Neural crest cell (in vitro differentiated cells): Measurements from ENCODE around the gene TNFRSF1A. TPM values are rescaled to one million over a fixed set of nuclear protein-coding genes. Genes with fewer than 3 reads are reported as not detected.

Source experiments
- DNase-seq: peaks from one replicate; pipeline ENCODE4 v3.0.0; 2021; ENCODE audit warnings: low read depth, mixed read lengths, low spot score
- H3K27ac Mint-ChIP-seq: one replicate; pipeline ENCODE4 v1.8.0; 2021; ENCODE audit warnings: mild to moderate bottlenecking, mixed read lengths; ENCODE audit not compliant: unreplicated experiment
- H3K27me3 Mint-ChIP-seq: 2 replicates; pipeline ENCODE4 v1.8.0; 2021; ENCODE audit warnings: low read depth, mild to moderate bottlenecking, mixed read lengths
- H3K36me3 Mint-ChIP-seq: 2 replicates; pipeline ENCODE4 v1.8.0; 2021; ENCODE audit warnings: low read depth, mild to moderate bottlenecking, mixed read lengths
- H3K4me1 Mint-ChIP-seq: 2 replicates; pipeline ENCODE4 v1.8.0; 2021; ENCODE audit warnings: mixed read lengths
- H3K4me3 Mint-ChIP-seq: one replicate; pipeline ENCODE4 v1.8.0; 2021; ENCODE audit warnings: mild to moderate bottlenecking, mixed read lengths
- H3K9me3 Mint-ChIP-seq: 2 replicates; pipeline ENCODE4 v1.8.0; 2021; ENCODE audit warnings: mixed read lengths
- total RNA-seq: library from RNA; stranded (reverse); gene quantifications from 2 replicates; pipeline ENCODE4 v1.2.1, GENCODE V29; 2021
- TF ChIP-seq, protein P1 (sequence below): fragments of 200-600 bp; sonication (generic); conservative IDR thresholded peaks from 2 replicates; pipeline ENCODE4 v1.5.0; 2021; ENCODE audit warnings: antibody characterized with exemption, mild to moderate bottlenecking

TNFRSF1A gene
- total RNA-seq, 1 donor from 2014 or later: 47.7 TPM

DNA sequence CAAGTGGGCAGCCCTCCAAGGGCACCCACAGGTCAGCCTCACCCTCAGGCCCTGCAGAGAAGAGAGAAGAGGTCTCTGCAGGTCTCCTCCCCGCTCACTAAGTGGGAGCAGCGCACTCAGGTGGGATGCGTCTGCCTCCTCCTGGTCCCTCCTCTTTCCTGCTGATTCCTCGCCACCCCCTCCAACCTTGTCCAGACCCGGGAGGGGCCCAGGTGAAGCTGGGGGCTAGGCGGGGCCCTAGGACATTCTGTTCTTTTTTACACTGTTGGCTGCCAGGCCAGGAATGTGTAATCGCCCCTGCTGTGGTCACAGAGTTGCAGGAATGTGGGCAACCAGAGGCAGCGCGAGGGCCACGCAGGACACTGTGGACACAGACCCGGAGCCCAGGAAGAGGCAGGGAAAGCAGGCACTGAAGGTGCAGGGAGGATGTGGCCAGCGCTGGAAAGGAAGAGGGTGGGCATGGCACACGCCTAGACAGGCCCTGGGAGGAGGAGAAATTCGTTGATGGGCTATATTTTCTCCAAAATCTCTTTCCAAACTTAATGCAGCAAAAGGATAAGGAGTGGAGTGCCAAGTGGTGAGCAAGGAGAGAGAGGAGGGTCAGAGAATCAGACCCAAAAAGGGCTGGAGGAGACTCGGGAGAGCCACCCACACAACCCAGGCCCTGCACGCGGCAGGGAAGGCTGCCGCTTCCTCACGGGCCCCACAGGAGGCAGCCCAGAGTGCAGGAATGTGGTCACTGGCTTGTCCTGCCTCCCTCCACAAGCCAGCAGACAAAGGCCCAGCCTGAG lies 34.4 kb upstream of the TNFRSF1A start:
- no peak for DNase-seq
- TF ChIP-seq, protein P1, sequence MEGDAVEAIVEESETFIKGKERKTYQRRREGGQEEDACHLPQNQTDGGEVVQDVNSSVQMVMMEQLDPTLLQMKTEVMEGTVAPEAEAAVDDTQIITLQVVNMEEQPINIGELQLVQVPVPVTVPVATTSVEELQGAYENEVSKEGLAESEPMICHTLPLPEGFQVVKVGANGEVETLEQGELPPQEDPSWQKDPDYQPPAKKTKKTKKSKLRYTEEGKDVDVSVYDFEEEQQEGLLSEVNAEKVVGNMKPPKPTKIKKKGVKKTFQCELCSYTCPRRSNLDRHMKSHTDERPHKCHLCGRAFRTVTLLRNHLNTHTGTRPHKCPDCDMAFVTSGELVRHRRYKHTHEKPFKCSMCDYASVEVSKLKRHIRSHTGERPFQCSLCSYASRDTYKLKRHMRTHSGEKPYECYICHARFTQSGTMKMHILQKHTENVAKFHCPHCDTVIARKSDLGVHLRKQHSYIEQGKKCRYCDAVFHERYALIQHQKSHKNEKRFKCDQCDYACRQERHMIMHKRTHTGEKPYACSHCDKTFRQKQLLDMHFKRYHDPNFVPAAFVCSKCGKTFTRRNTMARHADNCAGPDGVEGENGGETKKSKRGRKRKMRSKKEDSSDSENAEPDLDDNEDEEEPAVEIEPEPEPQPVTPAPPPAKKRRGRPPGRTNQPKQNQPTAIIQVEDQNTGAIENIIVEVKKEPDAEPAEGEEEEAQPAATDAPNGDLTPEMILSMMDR: peak; percentile 64
- Mint-ChIP-seq H3K36me3 (no peaks in the 10 kb centered on the region), H3K27me3 (peaks cover 20% of the 10 kb centered on the region), H3K4me1 (peaks cover 31% of the 10 kb centered on the region), H3K4me3 (no peak overlapping the region), H3K9me3 (no peaks in the 10 kb centered on the region), H3K27ac (peak overlapping the region; percentile 69)

DNA sequence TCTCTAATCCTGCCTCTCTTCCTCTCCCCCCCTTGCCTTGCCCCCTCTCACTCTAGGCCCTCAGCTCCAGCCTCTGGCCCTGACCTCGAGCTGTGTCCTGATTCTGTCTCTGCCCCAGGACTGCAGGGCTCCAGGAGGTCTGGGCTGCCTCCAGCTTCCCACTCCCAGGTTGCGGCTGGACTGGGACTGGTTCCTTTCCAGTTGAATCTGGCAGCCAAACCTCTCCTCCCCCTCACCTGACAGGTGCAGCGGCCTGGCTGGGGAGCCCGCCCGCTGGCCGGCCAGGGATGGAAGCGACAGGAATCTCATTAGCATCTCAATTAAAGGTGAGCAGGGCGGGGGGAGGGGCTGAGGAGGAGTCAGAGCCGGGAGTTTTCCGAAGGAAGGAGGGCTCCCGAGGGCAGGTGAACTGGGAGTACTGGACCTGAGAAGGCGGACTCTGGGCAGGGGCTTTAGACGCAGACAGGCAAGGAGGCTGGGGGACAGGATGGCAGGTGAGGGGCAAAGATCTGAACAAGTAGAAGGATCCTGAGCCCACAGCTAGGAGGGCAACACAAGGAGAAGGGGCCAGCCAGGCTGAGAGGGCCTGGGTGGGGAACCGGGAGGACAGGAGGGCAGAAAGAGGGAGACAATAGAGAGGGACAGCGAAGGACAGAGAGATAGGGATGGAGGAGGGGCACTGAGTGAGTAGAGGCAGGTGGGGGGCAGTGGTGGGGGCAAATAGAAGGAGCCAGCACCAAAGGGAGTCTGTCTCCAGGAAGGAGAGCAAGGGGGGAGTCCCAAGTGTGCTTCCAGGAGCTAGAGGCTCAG lies 33.6 kb upstream of the TNFRSF1A start, which contains the start of gene SCNN1A:
SCNN1A (minus strand) TSS at position 295 of the 810 bp plus-strand sequence. CDS start 780 bp downstream, outside the sequence.
- Mint-ChIP-seq H3K4me1 (peaks cover 39% of the 10 kb centered on the region), H3K9me3 (no peaks in the 10 kb centered on the region), H3K27ac (peak within 1 kb of the TSS; percentile 69), H3K4me3 (no peak within 1 kb of the TSS), H3K36me3 (no peaks in the 10 kb centered on the region), H3K27me3 (peaks cover 24% of the 10 kb centered on the region)
- TF ChIP-seq, protein P1: no peak
- no peak for DNase-seq

DNA sequence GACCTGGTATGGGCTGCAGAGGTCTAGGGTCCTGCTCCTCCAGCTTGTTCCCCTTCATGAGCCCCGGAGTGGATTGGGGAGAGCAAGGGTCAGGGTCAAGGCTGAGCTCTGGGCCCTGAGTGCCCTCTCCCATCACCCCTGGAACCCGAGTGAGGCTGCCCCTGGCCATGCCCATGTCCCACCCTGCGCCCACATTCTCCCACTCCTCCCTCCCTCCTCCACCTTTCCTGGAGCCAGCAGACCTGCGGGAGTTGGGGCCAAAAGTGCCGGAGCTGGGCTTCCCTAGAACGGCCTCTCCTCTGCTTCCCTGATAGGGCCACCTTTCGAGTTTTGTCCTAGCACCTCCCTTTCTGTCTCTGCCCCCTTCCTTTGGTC lies 32.9 kb upstream of the TNFRSF1A start:
- DNase-seq: no peak
- Mint-ChIP-seq H3K36me3 (no peaks in the 10 kb centered on the region), H3K27ac (peak overlapping the region; percentile 68), H3K9me3 (no peaks in the 10 kb centered on the region), H3K4me3 (no peak overlapping the region), H3K27me3 (peaks cover 24% of the 10 kb centered on the region), H3K4me1 (peaks cover 39% of the 10 kb centered on the region)
- TF ChIP-seq, protein P1: no peak

DNA sequence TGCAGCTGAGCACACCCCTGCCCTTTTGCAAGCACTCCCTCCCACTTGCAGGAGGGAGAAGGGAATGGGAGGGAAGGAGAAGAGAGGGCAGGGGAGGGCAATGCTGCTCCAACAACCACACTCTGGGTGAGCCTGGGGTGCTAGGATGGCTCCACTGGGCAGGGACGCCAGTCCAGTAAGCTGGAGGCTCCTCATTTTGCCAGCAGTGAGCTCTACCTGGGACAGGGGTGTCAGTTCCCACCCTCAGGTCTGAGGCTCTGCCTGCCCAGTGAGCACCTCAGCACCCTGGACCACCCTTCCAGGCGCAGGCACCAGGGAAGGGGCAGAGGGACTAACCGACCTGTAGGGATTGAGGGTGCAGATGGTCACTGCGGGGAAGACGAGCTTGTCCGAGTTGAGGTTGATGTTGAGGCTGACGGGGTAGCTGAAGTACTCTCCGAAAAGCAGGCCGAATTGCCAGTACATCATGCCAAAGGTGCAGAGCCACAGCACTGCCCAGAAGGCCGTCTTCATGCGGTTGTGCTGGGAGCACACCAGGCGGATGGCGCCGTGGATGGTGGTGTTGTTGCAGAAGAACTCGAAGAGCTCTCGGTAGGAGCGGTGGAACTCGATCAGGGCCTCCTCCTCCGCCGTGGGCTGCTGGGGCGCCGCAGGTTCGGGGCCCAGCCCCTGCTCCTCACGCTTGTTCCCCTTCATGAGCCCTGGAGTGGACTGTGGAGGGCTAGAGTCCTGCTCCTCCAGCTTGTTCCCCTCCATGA lies 32.3 kb upstream of the TNFRSF1A start:
- no peak for DNase-seq
- Mint-ChIP-seq H3K36me3 (no peaks in the 10 kb centered on the region), H3K27me3 (peaks cover 24% of the 10 kb centered on the region), H3K4me3 (no peak overlapping the region), H3K4me1 (peaks cover 37% of the 10 kb centered on the region), H3K9me3 (no peaks in the 10 kb centered on the region), H3K27ac (no peak overlapping the region)
- TF ChIP-seq, protein P1: no peak
